ENCODE measurements around the gene KLK7.

Gene KLK7

DNA sequence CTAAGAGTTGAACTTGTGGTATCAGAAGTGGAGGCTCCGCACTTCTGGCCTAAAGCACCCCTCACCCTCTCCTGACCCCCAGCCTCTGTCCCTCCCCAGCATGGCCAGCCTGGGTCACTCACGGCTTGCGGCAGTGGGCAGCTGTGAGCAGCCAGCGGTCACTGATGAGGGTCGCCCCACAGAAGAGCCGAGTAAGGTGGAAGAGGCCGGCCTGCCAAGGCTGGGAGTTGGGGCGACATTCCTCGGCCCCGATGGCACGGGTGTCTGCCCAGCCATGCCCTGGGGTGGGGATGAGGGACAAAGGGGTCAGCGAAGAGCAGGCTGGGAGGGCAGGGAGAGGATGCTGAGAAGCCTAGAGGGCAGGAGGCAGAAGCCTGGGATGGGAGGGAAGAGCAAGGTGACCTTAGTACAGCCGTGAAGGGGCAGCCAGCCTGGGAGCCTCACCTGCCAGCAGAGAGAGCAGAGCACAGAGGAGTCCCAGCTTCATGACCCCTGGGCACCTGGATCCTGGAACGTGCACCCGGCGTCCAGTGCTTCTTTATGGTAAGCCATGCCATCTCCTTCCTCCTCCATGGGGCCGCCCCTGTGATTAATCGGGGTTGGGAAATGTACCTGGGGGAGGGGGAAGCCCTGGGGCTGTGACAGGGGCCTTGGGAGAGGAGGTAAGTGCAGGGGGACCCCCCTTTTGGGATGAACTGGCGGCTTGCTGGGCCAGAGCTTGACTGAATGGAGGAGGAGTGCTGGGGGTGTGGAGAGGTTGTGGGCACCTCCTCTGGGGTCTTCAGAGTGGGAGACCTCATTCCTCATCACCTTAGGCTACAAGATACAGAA, 25.6 kb upstream of the KLK7 start:
- ATAC-seq, result no peak
- no peak for TF ChIP-seq PPARA (CRISPR knock-in tag; IDR thresholded peaks at IDR 0.05; ENCODE audit: borderline replicate concordance)
- TF ChIP-seq ZNF70 (CRISPR knock-in tag; IDR thresholded peaks at IDR 0.05), result no peak
- no peak for TF ChIP-seq TOX (CRISPR knock-in tag; IDR thresholded peaks at IDR 0.05; ENCODE audit: borderline replicate concordance)
- no peak for TF ChIP-seq ZNF8 (CRISPR knock-in tag; IDR thresholded peaks at IDR 0.05)
- TF ChIP-seq, protein P1, sequence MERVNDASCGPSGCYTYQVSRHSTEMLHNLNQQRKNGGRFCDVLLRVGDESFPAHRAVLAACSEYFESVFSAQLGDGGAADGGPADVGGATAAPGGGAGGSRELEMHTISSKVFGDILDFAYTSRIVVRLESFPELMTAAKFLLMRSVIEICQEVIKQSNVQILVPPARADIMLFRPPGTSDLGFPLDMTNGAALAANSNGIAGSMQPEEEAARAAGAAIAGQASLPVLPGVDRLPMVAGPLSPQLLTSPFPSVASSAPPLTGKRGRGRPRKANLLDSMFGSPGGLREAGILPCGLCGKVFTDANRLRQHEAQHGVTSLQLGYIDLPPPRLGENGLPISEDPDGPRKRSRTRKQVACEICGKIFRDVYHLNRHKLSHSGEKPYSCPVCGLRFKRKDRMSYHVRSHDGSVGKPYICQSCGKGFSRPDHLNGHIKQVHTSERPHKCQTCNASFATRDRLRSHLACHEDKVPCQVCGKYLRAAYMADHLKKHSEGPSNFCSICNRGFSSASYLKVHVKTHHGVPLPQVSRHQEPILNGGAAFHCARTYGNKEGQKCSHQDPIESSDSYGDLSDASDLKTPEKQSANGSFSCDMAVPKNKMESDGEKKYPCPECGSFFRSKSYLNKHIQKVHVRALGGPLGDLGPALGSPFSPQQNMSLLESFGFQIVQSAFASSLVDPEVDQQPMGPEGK (CRISPR knock-in tag; IDR thresholded peaks at IDR 0.05; ENCODE audit: borderline replicate concordance), result no peak
- no peak for TF ChIP-seq ZFP30 (CRISPR knock-in tag; IDR thresholded peaks at IDR 0.05)
- no peak for TF ChIP-seq SNAI2 (CRISPR knock-in tag; IDR thresholded peaks at IDR 0.05)
- no peak for TF ChIP-seq ISL1 (CRISPR knock-in tag; IDR thresholded peaks at IDR 0.05)
- TF ChIP-seq TCF4 (CRISPR knock-in tag; IDR thresholded peaks at IDR 0.05; ENCODE audit: borderline replicate concordance), result no peak
- TF ChIP-seq GLIS3 (CRISPR knock-in tag; IDR thresholded peaks at IDR 0.05), result no peak
- TF ChIP-seq, protein P2, sequence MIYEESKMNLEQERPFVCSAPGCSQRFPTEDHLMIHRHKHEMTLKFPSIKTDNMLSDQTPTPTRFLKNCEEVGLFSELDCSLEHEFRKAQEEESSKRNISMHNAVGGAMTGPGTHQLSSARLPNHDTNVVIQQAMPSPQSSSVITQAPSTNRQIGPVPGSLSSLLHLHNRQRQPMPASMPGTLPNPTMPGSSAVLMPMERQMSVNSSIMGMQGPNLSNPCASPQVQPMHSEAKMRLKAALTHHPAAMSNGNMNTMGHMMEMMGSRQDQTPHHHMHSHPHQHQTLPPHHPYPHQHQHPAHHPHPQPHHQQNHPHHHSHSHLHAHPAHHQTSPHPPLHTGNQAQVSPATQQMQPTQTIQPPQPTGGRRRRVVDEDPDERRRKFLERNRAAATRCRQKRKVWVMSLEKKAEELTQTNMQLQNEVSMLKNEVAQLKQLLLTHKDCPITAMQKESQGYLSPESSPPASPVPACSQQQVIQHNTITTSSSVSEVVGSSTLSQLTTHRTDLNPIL (CRISPR knock-in tag; IDR thresholded peaks at IDR 0.05; ENCODE audit: low read depth), result no peak
- TF ChIP-seq ZC3H10 (CRISPR knock-in tag; IDR thresholded peaks at IDR 0.05), result no peak
- no peak for TF ChIP-seq ZFP3 (CRISPR knock-in tag; IDR thresholded peaks at IDR 0.05)
- TF ChIP-seq ESRRG (CRISPR knock-in tag; IDR thresholded peaks at IDR 0.05), result no peak
- TF ChIP-seq, protein P3, sequence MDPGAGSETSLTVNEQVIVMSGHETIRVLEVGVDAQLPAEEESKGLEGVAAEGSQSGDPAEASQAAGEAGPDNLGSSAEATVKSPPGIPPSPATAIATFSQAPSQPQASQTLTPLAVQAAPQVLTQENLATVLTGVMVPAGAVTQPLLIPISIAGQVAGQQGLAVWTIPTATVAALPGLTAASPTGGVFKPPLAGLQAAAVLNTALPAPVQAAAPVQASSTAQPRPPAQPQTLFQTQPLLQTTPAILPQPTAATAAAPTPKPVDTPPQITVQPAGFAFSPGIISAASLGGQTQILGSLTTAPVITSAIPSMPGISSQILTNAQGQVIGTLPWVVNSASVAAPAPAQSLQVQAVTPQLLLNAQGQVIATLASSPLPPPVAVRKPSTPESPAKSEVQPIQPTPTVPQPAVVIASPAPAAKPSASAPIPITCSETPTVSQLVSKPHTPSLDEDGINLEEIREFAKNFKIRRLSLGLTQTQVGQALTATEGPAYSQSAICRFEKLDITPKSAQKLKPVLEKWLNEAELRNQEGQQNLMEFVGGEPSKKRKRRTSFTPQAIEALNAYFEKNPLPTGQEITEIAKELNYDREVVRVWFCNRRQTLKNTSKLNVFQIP (CRISPR knock-in tag; IDR thresholded peaks at IDR 0.05; ENCODE audit: borderline replicate concordance, low read depth), result no peak
- no peak for TF ChIP-seq RARB (CRISPR knock-in tag; IDR thresholded peaks at IDR 0.05)
- TF ChIP-seq ZNF565 (CRISPR knock-in tag; conservative IDR thresholded peaks at IDR 0.05; ENCODE audit: low read depth), result no peak
- no peak for TF ChIP-seq BACH2 (CRISPR knock-in tag; IDR thresholded peaks at IDR 0.05; ENCODE audit: borderline replicate concordance)
- TF ChIP-seq OSR1 (CRISPR knock-in tag; IDR thresholded peaks at IDR 0.05), result no peak
- no peak for TF ChIP-seq ARNTL (CRISPR knock-in tag; IDR thresholded peaks at IDR 0.05; ENCODE audit: borderline replicate concordance, low read depth)

DNA sequence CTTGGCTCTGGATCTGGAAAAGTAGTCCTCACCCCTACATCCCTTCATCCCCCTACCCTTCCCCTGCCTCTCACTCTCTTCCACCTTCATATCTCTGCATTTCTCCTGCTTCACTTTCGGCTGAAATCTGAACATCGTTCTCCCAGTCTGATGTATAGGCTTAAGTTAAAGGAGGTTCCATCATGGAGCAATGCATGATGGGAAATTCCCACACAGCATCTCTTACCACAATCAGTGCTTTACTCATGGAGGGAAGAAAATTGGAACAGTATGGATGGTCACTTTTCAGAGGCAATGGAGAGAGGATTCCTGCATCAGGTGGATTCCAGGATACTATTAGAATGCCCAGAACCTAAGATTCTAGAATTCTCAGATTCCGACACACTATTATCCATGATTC, 23.8 kb upstream of the KLK7 start:
- ATAC-seq, result no peak
- TF ChIP-seq, protein P4, sequence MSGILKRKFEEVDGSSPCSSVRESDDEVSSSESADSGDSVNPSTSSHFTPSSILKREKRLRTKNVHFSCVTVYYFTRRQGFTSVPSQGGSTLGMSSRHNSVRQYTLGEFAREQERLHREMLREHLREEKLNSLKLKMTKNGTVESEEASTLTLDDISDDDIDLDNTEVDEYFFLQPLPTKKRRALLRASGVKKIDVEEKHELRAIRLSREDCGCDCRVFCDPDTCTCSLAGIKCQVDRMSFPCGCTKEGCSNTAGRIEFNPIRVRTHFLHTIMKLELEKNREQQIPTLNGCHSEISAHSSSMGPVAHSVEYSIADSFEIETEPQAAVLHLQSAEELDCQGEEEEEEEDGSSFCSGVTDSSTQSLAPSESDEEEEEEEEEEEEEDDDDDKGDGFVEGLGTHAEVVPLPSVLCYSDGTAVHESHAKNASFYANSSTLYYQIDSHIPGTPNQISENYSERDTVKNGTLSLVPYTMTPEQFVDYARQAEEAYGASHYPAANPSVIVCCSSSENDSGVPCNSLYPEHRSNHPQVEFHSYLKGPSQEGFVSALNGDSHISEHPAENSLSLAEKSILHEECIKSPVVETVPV (CRISPR knock-in tag; IDR thresholded peaks at IDR 0.05), result no peak
- TF ChIP-seq TSHZ2 (CRISPR knock-in tag; IDR thresholded peaks at IDR 0.05) (no peak), ZFP30 (CRISPR knock-in tag; IDR thresholded peaks at IDR 0.05) (no peak), ZNF8 (CRISPR knock-in tag; IDR thresholded peaks at IDR 0.05) (no peak), ZNF565 (CRISPR knock-in tag; conservative IDR thresholded peaks at IDR 0.05; ENCODE audit: low read depth) (no peak), ZFP3 (CRISPR knock-in tag; IDR thresholded peaks at IDR 0.05) (no peak), PPARA (CRISPR knock-in tag; IDR thresholded peaks at IDR 0.05; ENCODE audit: borderline replicate concordance) (no peak), ESRRG (CRISPR knock-in tag; IDR thresholded peaks at IDR 0.05) (no peak), CSDC2 (CRISPR knock-in tag; IDR thresholded peaks at IDR 0.05) (no peak), ARNTL (CRISPR knock-in tag; IDR thresholded peaks at IDR 0.05; ENCODE audit: borderline replicate concordance, low read depth) (no peak), ZNF70 (CRISPR knock-in tag; IDR thresholded peaks at IDR 0.05) (no peak), BACH2 (CRISPR knock-in tag; IDR thresholded peaks at IDR 0.05; ENCODE audit: borderline replicate concordance) (no peak)
- TF ChIP-seq, protein P1 (CRISPR knock-in tag; IDR thresholded peaks at IDR 0.05; ENCODE audit: borderline replicate concordance), result no peak
- TF ChIP-seq, protein P3 (CRISPR knock-in tag; IDR thresholded peaks at IDR 0.05; ENCODE audit: borderline replicate concordance, low read depth), result no peak
- TF ChIP-seq, protein P2 (CRISPR knock-in tag; IDR thresholded peaks at IDR 0.05; ENCODE audit: low read depth), result no peak
